HG03442 (cell line): ENCODE data around the gene ADAMTS8.

Source experiments
- ATAC-seq: cut with Tn5 transposase; IDR thresholded peaks from one replicate; pipeline ENCODE4 v1.9.1; 2021; ENCODE audit warnings: mild to moderate bottlenecking, moderate library complexity; ENCODE audit not compliant: unreplicated experiment

The ADAMTS8 gene

GRCh38 chr11:130399196-130399595, 29.2 kb downstream of the ADAMTS8 start:
- no peak for ATAC-seq

- no peak for ATAC-seq
These were observed 30.6 kb downstream of the ADAMTS8 start for GRCh38 chr11:130397780-130398179.

GRCh38 chr11:130396965-130397364, 31.4 kb downstream of the ADAMTS8 start:
- ATAC-seq: no peak

GRCh38 chr11:130394615-130395014, 33.8 kb downstream of the ADAMTS8 start:
- ATAC-seq: no peak

- no peak for ATAC-seq
These were observed 36.7 kb downstream of the ADAMTS8 start for GRCh38 chr11:130391711-130392110.

GRCh38 chr11:130390071-130390758, 38.2 kb downstream of the ADAMTS8 start:
- no peak for ATAC-seq

- no peak for ATAC-seq
These were observed 39.0 kb downstream of the ADAMTS8 start for GRCh38 chr11:130389335-130389935.

- no peak for ATAC-seq
These were observed 39.7 kb downstream of the ADAMTS8 start for GRCh38 chr11:130388607-130389205.

- no peak for ATAC-seq
These were observed 42.4 kb downstream of the ADAMTS8 start for GRCh38 chr11:130386056-130386455.

- ATAC-seq: no peak
These were observed 44.8 kb downstream of the ADAMTS8 start for GRCh38 chr11:130383344-130384211.

GRCh38 chr11:130381317-130381716, 47.1 kb downstream of the ADAMTS8 start:
- no peak for ATAC-seq

- no peak for ATAC-seq
These were observed 47.6 kb downstream of the ADAMTS8 start for GRCh38 chr11:130380778-130381177.

GRCh38 chr11:130379276-130379675, 49.1 kb downstream of the ADAMTS8 start:
- ATAC-seq: no peak

- no peak for ATAC-seq
These were observed 57.4 kb downstream of the ADAMTS8 start for GRCh38 chr11:130370845-130371590.

GRCh38 chr11:130369713-130370112, 58.7 kb downstream of the ADAMTS8 start:
- no peak for ATAC-seq

- ATAC-seq: no peak
These were observed 59.2 kb downstream of the ADAMTS8 start for GRCh38 chr11:130369141-130369691.

- ATAC-seq: no peak
These were observed 69.0 kb downstream of the ADAMTS8 start for GRCh38 chr11:130359419-130359818.

GRCh38 chr11:130358398-130358797, 70.0 kb downstream of the ADAMTS8 start:
- no peak for ATAC-seq
